Measurements from ENCODE around the gene EXOC2.

- TF ChIP-seq CTCF (IDR thresholded peaks at IDR 0.05; ENCODE audit: insufficient read depth, low read depth, low read length): no peak
- no peak for TF ChIP-seq EZH2 (IDR thresholded peaks at IDR 0.05; ENCODE audit: insufficient read depth, low read length)
These were observed 106.4 kb downstream of the EXOC2 start for GRCh38 chr6:586553-586952.
